SU-DHL-6 (cell line): Measurements from ENCODE around the gene ZMIZ1.

ENCODE experiments used
- H2AFZ ChIP-seq: fragments of 200-600 bp; sonication (generic); 2 replicates; pipeline ENCODE4 v1.6.1; 2014; ENCODE audit warnings: low read depth, mild to moderate bottlenecking, moderate library complexity, mixed read lengths, antibody characterized with exemption, low read length; ENCODE audit not compliant: severe bottlenecking
- H3F3A ChIP-seq: fragments of 200-600 bp; shearing (Covaris generic); 2 replicates; pipeline ENCODE4 v1.6.0; 2016; ENCODE audit warnings: antibody characterized with exemption, mild to moderate bottlenecking; ENCODE audit not compliant: insufficient read depth
- H3K27ac ChIP-seq: fragments of 200-600 bp; sonication (generic); 2 replicates; pipeline ENCODE4 v1.5.1; 2016; ENCODE audit warnings: low read depth, mild to moderate bottlenecking, low read length, moderate library complexity, mixed read lengths
- H3K27me3 ChIP-seq: fragments of 200-600 bp; sonication (generic), shearing (Covaris generic); 2 replicates; pipeline ENCODE4 v1.6.0; 2014; ENCODE audit warnings: mild to moderate bottlenecking, low read length
- H3K36me3 ChIP-seq: fragments of 200-600 bp; sonication (generic); 2 replicates; pipeline ENCODE4 v1.6.1; 2014; ENCODE audit warnings: mild to moderate bottlenecking, low read length, mixed read lengths
- H3K4me2 ChIP-seq: fragments of 300-600, 200-600 bp; shearing (Covaris generic), sonication (generic); 2 replicates; pipeline ENCODE4 v1.6.0; 2014; ENCODE audit warnings: low read length, low read depth, mild to moderate bottlenecking; ENCODE audit not compliant: poor library complexity, severe bottlenecking
- H3K4me3 ChIP-seq: fragments of 200-600 bp; sonication (generic); 2 replicates; pipeline ENCODE4 v1.5.1; 2014; ENCODE audit warnings: antibody characterized with exemption, low read length, mild to moderate bottlenecking, mixed read lengths; ENCODE audit not compliant: insufficient read depth, poor library complexity, severe bottlenecking
- H3K79me2 ChIP-seq: fragments of 200-600 bp; sonication (generic); 2 replicates; pipeline ENCODE4 v1.6.1; 2014; ENCODE audit warnings: mild to moderate bottlenecking, low read length, moderate library complexity; ENCODE audit not compliant: insufficient read depth
- H3K9ac ChIP-seq: fragments of 200-600 bp; sonication (generic); 2 replicates; pipeline ENCODE4 v1.7.0; 2014; ENCODE audit warnings: mild to moderate bottlenecking, low read length
- H3K9me2 ChIP-seq: fragments of 200-600 bp; sonication (generic); replicated peaks from 2 replicates; pipeline ENCODE4 v1.6.1; 2014; ENCODE audit warnings: low read length; ENCODE audit not compliant: insufficient read depth
- H3K9me3 ChIP-seq: fragments of 200-600 bp; sonication (generic); 2 replicates; pipeline ENCODE4 v1.6.1; 2014; ENCODE audit warnings: low read length, mixed read lengths; ENCODE audit not compliant: insufficient read depth
- H4K20me1 ChIP-seq: fragments of 200-600 bp; sonication (generic); 2 replicates; pipeline ENCODE4 v1.6.1; 2014; ENCODE audit warnings: low read depth, mild to moderate bottlenecking, antibody characterized with exemption, low read length, moderate library complexity, mixed read lengths
- EZH2phosphoT487 ChIP-seq: fragments of 200-600 bp; sonication (generic), shearing (Covaris generic); conservative IDR thresholded peaks from 2 replicates; pipeline ENCODE4 v1.6.1; 2018; ENCODE audit warnings: mild to moderate bottlenecking, antibody characterized with exemption, low read length, moderate library complexity, mixed read lengths
- TF ChIP-seq, protein P1 (sequence below): fragments of 200-600 bp; sonication (generic); IDR thresholded peaks from one replicate; pipeline ENCODE4 v1.5.1; 2017; ENCODE audit warnings: antibody characterized with exemption, mild to moderate bottlenecking, low read length, moderate library complexity; ENCODE audit not compliant: insufficient read depth, poor library complexity, severe bottlenecking

The ZMIZ1 gene

DNA sequence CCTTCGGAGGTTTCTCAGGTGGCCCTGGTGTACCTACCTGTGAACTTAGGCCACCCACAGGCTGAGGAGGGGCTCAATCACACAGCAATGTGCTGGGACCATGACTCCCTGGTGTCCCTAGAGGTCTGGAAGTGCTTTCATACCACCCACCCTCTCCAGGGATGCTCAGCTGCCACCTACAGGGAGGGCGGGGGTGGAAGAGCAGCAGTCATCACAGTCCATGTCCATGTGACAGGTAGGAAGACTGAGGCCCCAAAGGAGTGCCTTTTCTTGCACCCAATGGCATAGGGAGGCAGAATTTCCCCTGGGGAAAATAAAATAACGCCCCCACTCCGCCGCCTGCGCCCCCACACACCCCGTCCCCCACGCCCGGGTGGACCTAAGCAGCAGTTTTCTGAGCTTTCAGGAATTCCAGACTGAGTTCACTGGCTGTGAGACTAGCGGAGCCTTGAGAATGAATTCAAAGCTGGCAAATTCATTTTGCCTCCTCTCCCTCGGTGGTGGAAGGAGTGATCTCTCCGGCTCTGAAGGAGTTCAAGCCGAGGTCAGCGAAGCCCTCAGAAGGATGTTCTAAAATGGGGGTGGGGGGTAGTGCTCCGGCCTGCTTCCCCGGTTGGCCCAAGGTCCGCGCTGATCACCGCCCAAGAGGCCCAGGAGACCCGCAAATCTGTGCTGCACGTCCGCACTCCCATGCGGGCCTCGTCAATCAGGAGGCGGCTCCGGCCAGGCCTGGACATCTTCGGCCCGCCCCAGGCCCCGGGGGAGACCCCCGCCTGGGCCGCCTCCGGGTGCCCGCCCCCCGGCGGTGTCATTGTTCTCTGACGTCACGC lies 2.1 kb upstream of the ZMIZ1 start:
- Histone ChIP-seq H4K20me1 (no peaks in the 10 kb centered on the region), H3K9ac (peak overlapping the region; percentile 38; the same call in 1 of the 2 replicates)

DNA sequence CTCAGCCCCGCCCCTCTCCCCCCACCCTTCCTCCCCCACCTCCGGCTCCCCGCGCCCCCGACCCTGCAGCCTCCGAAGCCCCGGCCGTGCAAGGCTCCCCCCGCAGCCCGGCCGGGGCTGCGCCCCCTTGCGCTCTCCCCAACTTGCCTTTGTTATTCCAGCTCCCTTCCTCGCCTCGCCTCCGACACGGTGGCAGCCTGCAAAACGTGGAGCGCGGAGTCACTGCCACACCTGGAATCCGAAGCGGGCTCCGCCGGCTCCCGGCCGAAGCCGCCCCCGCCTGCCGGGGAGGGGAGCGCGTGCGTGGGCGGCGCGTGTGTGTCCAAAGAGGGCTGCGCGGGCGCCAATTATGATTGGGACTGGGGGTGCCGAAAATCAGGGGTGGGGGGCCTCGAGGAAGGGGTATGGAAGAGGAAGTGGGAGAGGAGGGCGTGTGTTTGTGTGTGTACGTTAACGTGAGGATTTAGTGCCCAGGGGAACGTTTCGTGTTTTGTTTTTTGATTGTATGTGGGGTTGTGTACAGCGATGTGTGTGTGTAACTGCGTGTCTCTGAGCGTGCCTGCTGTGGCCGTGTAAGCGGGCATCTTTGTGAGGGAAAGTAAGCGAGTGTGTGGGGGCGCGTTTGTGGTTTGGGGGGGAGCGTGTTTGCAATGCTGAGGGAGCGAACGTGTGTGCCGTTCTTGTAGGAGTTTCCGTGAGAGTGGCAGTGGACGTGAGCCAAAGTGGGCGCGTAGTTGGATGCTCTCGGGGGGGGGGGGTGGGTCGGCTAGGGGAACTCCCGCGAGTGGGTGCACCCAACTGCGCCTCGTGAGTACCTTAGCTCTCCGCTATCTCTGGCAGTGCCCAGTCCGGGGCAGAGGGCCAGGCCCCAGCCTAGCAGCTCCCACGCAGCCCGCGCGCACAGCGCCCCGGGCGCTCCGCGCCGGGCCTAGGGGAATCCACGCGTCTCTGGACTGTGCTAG lies 1.2 kb upstream of the ZMIZ1 start:
- Histone ChIP-seq H4K20me1 (no peaks in the 10 kb centered on the region), H3K9me3 (no peaks in the 10 kb centered on the region), H2AFZ (peak overlapping the region; percentile 80), H3K79me2 (no peaks in the 10 kb centered on the region), H3F3A (no peaks in the 10 kb centered on the region), H3K4me2 (peak overlapping the region; percentile 78), H3K9me2 (no peaks in the 10 kb centered on the region), H3K27me3 (no peaks in the 10 kb centered on the region), H3K9ac (peak overlapping the region; percentile 38; the same call in 1 of the 2 replicates), H3K27ac (no peak overlapping the region), H3K36me3 (no peaks in the 10 kb centered on the region), H3K4me3 (peak overlapping the region; percentile 53)
- no peak for TF ChIP-seq EZH2phosphoT487
- TF ChIP-seq, protein P1, sequence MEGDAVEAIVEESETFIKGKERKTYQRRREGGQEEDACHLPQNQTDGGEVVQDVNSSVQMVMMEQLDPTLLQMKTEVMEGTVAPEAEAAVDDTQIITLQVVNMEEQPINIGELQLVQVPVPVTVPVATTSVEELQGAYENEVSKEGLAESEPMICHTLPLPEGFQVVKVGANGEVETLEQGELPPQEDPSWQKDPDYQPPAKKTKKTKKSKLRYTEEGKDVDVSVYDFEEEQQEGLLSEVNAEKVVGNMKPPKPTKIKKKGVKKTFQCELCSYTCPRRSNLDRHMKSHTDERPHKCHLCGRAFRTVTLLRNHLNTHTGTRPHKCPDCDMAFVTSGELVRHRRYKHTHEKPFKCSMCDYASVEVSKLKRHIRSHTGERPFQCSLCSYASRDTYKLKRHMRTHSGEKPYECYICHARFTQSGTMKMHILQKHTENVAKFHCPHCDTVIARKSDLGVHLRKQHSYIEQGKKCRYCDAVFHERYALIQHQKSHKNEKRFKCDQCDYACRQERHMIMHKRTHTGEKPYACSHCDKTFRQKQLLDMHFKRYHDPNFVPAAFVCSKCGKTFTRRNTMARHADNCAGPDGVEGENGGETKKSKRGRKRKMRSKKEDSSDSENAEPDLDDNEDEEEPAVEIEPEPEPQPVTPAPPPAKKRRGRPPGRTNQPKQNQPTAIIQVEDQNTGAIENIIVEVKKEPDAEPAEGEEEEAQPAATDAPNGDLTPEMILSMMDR = no peak

More for the DNA sequence above, 2.1 kb upstream of the ZMIZ1 start:
- Histone ChIP-seq H3K27me3 (no peaks in the 10 kb centered on the region), H3K4me3 (peak overlapping the region; percentile 53), H3F3A (no peaks in the 10 kb centered on the region), H3K4me2 (peak overlapping the region; percentile 78), H3K9me2 (no peaks in the 10 kb centered on the region), H3K9me3 (no peaks in the 10 kb centered on the region), H3K36me3 (no peaks in the 10 kb centered on the region), H3K79me2 (no peaks in the 10 kb centered on the region), H2AFZ (no peak overlapping the region), H3K27ac (no peak overlapping the region)
- TF ChIP-seq, protein P1 = no peak
- no peak for TF ChIP-seq EZH2phosphoT487

DNA sequence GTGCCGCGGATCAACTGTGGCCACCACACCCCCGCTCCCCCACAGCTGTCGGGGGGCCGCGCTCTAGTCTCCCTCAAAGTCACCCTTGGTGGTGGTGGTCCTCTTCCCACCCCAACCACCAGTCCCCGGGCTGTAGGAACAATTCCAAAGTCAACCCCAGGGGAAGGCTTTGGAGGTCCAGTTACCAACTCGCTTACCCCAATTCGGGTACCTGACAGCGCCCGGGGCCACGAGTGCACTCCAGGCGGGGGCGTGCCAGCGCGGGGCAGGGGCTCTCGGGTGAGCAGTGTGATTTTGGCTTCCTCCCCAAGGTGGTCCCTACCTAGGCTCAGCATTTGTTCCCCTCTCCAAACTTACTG lies 584 bp upstream of the ZMIZ1 start:
- H3K27ac ChIP-seq = no peak overlapping the region
- H4K20me1 ChIP-seq = no peaks in the 10 kb centered on the region
- H3K9ac ChIP-seq = peak overlapping the region; percentile 36; the same call in 1 of the 2 replicates
- no peaks in the 10 kb centered on the region for H3K36me3 ChIP-seq
- H3K4me3 ChIP-seq = peak overlapping the region; percentile 55
- H3K9me3 ChIP-seq = no peaks in the 10 kb centered on the region
- peak overlapping the region; percentile 78 for H3K4me2 ChIP-seq
- H3K27me3 ChIP-seq = no peaks in the 10 kb centered on the region
- H3K9me2 ChIP-seq = no peaks in the 10 kb centered on the region
- no peaks in the 10 kb centered on the region for H3K79me2 ChIP-seq
- H3F3A ChIP-seq = no peaks in the 10 kb centered on the region
- TF ChIP-seq, protein P1 = peak; percentile 50
- no peak for TF ChIP-seq EZH2phosphoT487
- H2AFZ ChIP-seq = no peak overlapping the region
